Upper lobe of left lung (tissue), 6 donors: Measurements from ENCODE around the gene SDE2. TPM values are rescaled to one million over a fixed set of nuclear protein-coding genes. Genes with fewer than 3 reads are reported as not detected.
"Not testable (repeated sequence)": the region's sequence is repeated elsewhere in the genome, so short reads cannot be mapped to it uniquely, and the experiment has no call there.

Source experiments
- ATAC-seq, 2 donors: fragments of 200-7000 bp; cut with Tn5 transposase; one replicate each; pipeline ENCODE4 v1.9.1; 2022; ENCODE audit warnings: mild to moderate bottlenecking in 2 of 2, moderate library complexity in 2 of 2; ENCODE audit not compliant: low FRiP score in 2 of 2
- DNase-seq, 2 donors: peaks; one replicate each; pipeline ENCODE4 v3.0.0-alpha.2; 2019 to 2020
- H3K27ac ChIP-seq, 4 donors: fragments of 200-600 bp; sonication (generic); one replicate each; pipeline ENCODE4 v1.5.1; 2016 to 2019
- H3K27me3 ChIP-seq, 4 donors: fragments of 200-600 bp; sonication (generic); one replicate each; pipeline ENCODE4 v1.5.1; 2017 to 2019
- H3K36me3 ChIP-seq, 4 donors: fragments of 200-600 bp; sonication (generic); one replicate each; pipeline ENCODE4 v1.5.1; 2016 to 2019
- H3K4me1 ChIP-seq, 4 donors: fragments of 200-600 bp; sonication (generic); one replicate each; pipeline ENCODE4 v1.5.1; 2018 to 2019
- H3K4me3 ChIP-seq, 4 donors: fragments of 200-600 bp; sonication (generic); one replicate each; pipeline ENCODE4 v1.5.1; 2017 to 2019; ENCODE audit warnings: mild to moderate bottlenecking in 2 of 4, moderate library complexity in 1 of 4
- H3K9me3 ChIP-seq, 4 donors: fragments of 200-600 bp; sonication (generic); one replicate each; pipeline ENCODE4 v1.5.1; 2018 to 2019
- CTCF ChIP-seq, 6 experiments: fragments of 450-650 bp in 4 of 6; fragments of 200-600 bp in 2 of 6; sonication (generic) in 2 of 6; IDR thresholded peaks; one replicate each; pipeline ENCODE4 v1.5.1; 2016 to 2019; ENCODE audit warnings: antibody characterized with exemption in 6 of 6
- EP300 ChIP-seq, 4 donors: sonication (generic); formaldehyde crosslinking; IDR thresholded peaks; one replicate each; pipeline ENCODE4 v1.5.1; 2017; ENCODE audit warnings: antibody characterized with exemption in 4 of 4, control low read depth in 2 of 4
- POLR2A ChIP-seq, 4 donors: fragments of 450-650 bp; IDR thresholded peaks; one replicate each; pipeline ENCODE4 v1.5.1; 2016 to 2017; ENCODE audit warnings: antibody characterized with exemption in 4 of 4, mild to moderate bottlenecking in 2 of 4
- POLR2AphosphoS5 ChIP-seq, 2 donors: sonication (generic); formaldehyde crosslinking; IDR thresholded peaks; one replicate each; pipeline ENCODE4 v1.5.1; 2017; ENCODE audit warnings: antibody characterized with exemption in 2 of 2
- WGBS, 2 donors: methylation state at CpG; one replicate each; pipeline ENCODE4 v1.1.5; 2017 to 2018; 5-methylcytosine and 5-hydroxymethylcytosine counted together
- total RNA-seq, 6 donors: library from RNA; depleted of rRNA in 4 of 6; stranded (reverse); fragments of >200 nt in 4 of 6; gene quantifications; one replicate each; pipeline versions ENCODE4 v1.1.0 to v1.2.1, GENCODE V29; 2016 to 2021
- donor health status: DM: no; HTN: no; CAD: no; lungs with moderate emphysema.
- donor health status: DM: no; HTN: yes; CAD: no; lungs with severe emphysema.

The SDE2 gene
- total RNA-seq, 6 donors from 2014 or later = 12.1 to 27.8 (median 18.3) TPM

GRCh38 chr1:226003502-226004170 is 4.5 kb upstream of the SDE2 start:
- ATAC-seq = no peak
- H3K27ac ChIP-seq = peak overlapping the region; percentile 86 to 99 (median 96)
- no peak overlapping the region for H3K4me3 ChIP-seq
- peaks cover 0 to 6% (median 0%) of the 10 kb centered on the region in 4 donors for H3K27me3 ChIP-seq
- peaks cover 16 to 36% (median 29%) of the 10 kb centered on the region in 4 donors for H3K4me1 ChIP-seq
- no peaks in the 10 kb centered on the region for H3K9me3 ChIP-seq
- WGBS, 2 donors = 93 to 95% methylated on average over 3 of the region's 3 CpGs
- no peaks in the 10 kb centered on the region for H3K36me3 ChIP-seq
- no peak for DNase-seq
- TF ChIP-seq POLR2A (IDR thresholded peaks at IDR 0.05) = no peak

GRCh38 chr1:226002667-226003501 is 3.7 kb upstream of the SDE2 start:
- WGBS, 2 donors = 45 to 54% methylated on average over 4 of the region's 4 CpGs
- peak overlapping the region in 2 of 4 donors; percentile 4 to 20 for H3K4me3 ChIP-seq
- peak overlapping the region; percentile 86 to 99 (median 96) for H3K27ac ChIP-seq
- peak in 2 of 4 donors; percentile 32 to 52 for TF ChIP-seq POLR2A (IDR thresholded peaks at IDR 0.05)
- peak in 1 of 2 donors; percentile 1 for TF ChIP-seq POLR2AphosphoS5 (IDR thresholded peaks at IDR 0.05)
- no peak for TF ChIP-seq CTCF (IDR thresholded peaks at IDR 0.05)
- TF ChIP-seq EP300 (IDR thresholded peaks at IDR 0.05) = no peak
- peak; percentile 23 to 35 for ATAC-seq
- DNase-seq = peak in 1 of 2 donors; percentile 76
- peaks cover 0 to 6% (median 0%) of the 10 kb centered on the region in 4 donors for H3K27me3 ChIP-seq
- no peaks in the 10 kb centered on the region for H3K9me3 ChIP-seq
- no peaks in the 10 kb centered on the region for H3K36me3 ChIP-seq
- H3K4me1 ChIP-seq = peaks cover 22 to 42% (median 35%) of the 10 kb centered on the region in 4 donors

- Histone ChIP-seq H3K27me3 (peaks cover 0 to 6% (median 0%) of the 10 kb centered on the region in 4 donors), H3K9me3 (no peaks in the 10 kb centered on the region), H3K4me3 (peak overlapping the region in 2 of 4 donors; percentile 4 to 20), H3K36me3 (no peaks in the 10 kb centered on the region), H3K27ac (peak overlapping the region; percentile 86 to 99 (median 96)), H3K4me1 (peaks cover 28 to 49% (median 43%) of the 10 kb centered on the region in 4 donors)
- TF ChIP-seq POLR2A (IDR thresholded peaks at IDR 0.05) = peak in 3 of 4 donors; percentile 30 to 59 (median 58)
- TF ChIP-seq CTCF (IDR thresholded peaks at IDR 0.05) = no peak
- peak; percentile 87 to 96 (median 93) for TF ChIP-seq EP300 (IDR thresholded peaks at IDR 0.05)
- peak; percentile 93 to 99 for TF ChIP-seq POLR2AphosphoS5 (IDR thresholded peaks at IDR 0.05)
- DNase-seq = peak in 1 of 2 donors; percentile 88
- WGBS, 2 donors = 29 to 33% methylated on average over 9 of the region's 9 CpGs
- peak; percentile 62 to 63 for ATAC-seq
Measured at GRCh38 chr1:226001963-226002666, 3.0 kb upstream of the SDE2 start.

- Histone ChIP-seq H3K27ac (peak overlapping the region; percentile 86 to 99 (median 96)), H3K36me3 (no peaks in the 10 kb centered on the region), H3K9me3 (no peaks in the 10 kb centered on the region), H3K4me1 (peaks cover 39 to 58% (median 51%) of the 10 kb centered on the region in 4 donors), H3K4me3 (no peak overlapping the region), H3K27me3 (peaks cover 0 to 6% (median 0%) of the 10 kb centered on the region in 4 donors)
- TF ChIP-seq POLR2A (IDR thresholded peaks at IDR 0.05) (no peak), EP300 (IDR thresholded peaks at IDR 0.05) (no peak), POLR2AphosphoS5 (IDR thresholded peaks at IDR 0.05) (no peak), CTCF (IDR thresholded peaks at IDR 0.05) (no peak)
- ATAC-seq (no peak), DNase-seq (no peak)
- WGBS, 2 donors = 79 to 85% methylated on average over 8 of the region's 8 CpGs
Measured at GRCh38 chr1:226001088-226001487, 1.9 kb upstream of the SDE2 start.

- H3K9me3 ChIP-seq, ATAC-seq, H3K27me3 ChIP-seq, H3K36me3 ChIP-seq, DNase-seq: not testable (repeated sequence)
- Histone ChIP-seq H3K4me1 (peaks cover 42 to 58% (median 56%) of the 10 kb centered on the region in 4 donors), H3K27ac (peak overlapping the region; percentile 95 to 99 (median 96)), H3K4me3 (peak overlapping the region in 1 of 4 donors; percentile 81)
- WGBS, 2 donors = 89 to 90% methylated on average over 21 of the region's 21 CpGs
Measured at GRCh38 chr1:226000493-226001081, 1.4 kb upstream of the SDE2 start.
